Kidney capillary endothelial cell (primary cell): ENCODE results near the gene SS18L1.

ENCODE experiments used
- DNase-seq: peaks from one replicate; pipeline ENCODE4 v3.0.0-alpha.2; 2018; ENCODE audit warnings: low spot score

Gene SS18L1

DNA sequence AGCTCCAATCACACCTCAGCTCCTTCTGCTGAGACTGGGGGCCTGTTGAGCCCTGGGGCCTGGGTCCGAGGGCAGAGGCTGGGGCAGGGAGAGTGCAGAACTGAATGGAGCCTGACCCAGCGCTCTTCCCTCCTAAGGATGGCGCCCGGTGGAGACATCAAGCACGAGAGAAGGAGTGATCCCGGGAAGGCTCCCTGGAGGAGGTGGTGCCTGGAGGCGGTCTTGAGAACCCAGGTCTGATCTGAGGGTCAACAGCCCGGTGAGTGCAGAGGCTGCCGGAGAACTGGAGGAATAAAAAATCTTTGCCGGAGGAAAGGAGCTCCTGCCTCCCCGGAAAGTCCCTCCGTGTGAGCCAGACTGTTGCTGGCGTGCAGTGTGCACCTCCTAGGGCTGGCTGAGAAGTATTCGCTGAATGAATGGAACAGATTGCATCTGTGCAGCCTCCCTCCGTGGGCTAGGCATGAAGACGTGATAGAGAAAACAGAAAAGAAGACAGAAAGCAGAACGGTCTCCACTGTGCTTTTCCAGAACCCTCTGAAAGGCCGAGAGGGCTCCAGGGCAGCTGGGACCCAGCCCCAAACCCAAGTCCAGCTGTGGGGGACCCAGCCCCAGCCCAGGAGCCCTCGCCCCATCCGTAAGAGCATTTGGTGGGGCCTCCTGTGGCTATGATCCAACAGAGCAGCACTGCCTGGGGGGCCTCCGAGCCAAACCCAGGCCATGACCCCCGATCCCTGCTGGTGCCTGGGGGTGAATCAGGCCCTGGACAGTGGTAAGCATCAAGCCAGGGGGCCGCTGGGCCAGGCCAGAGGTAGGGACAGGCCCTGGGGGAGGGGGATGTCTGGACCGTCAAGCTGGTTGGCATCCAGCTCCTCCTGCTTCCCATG lies 83.4 kb downstream of the SS18L1 start:
- DNase-seq = no peak

DNA sequence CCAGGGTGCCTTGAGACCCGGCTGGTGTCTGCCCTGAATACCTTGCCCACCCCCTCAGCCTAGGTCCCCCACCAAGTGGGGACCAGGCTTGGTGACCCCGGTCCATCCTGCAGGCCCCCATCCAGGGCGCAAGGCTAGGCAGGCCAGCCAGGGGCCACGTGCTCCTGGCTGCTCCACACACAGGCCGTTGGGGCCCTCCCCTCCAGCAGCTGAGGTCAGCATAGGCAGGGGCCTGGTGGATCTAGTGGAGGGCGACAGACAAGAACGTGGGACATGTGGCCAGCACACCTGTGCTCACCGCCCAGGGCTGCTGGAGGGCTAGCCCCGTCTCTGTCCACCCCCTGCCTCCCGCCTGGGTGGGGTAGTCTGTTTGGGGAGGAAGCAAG lies 84.0 kb downstream of the SS18L1 start:
- no peak for DNase-seq

DNA sequence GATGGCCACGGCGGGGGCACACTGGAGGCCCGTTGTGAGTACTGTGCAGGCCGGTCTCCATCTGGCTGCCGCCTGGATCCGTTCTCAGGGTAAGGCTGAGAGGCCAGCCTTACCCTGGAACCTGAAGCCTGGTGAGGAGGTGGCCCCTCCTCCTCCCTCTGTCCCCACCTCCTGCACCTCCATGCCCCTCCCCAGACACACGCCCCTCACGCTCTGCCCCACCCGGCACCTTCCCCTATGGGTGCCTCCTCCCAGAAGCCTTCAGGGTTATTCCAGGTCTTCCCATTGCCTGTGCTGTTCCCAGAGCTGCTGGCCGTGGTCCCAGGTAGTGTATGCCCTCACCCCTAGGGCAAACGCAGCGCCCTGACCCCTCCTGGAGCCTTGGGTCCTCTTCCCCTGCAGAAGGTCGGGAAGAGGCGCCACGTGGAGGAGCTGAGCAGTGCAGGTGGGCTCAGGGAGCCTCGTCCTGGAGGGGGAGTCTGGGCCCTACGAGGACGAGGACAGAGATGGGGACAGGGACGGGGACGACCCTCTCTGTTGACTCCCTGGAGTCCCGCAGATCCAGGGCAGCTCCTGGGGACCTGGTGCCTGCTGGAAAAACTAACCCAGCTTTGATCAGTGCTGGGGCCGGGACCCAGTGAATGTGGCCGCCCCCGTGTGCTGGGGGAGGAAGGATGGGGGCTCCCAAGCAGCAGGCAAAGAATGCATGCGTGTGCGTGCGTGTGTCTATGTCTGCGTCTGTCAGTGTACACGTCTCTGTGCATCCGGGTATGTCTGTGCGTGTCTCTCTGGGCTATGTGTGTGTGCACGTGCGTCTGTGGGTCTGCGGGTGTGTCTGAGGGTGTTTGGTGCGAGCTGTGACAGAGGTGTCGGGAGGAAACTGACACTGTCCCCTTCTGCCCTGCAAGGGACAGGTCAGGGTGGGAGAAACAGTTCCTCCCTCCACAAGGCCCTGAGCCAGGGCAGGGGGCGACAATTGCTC lies 84.7 kb downstream of the SS18L1 start:
- no peak for DNase-seq

DNA sequence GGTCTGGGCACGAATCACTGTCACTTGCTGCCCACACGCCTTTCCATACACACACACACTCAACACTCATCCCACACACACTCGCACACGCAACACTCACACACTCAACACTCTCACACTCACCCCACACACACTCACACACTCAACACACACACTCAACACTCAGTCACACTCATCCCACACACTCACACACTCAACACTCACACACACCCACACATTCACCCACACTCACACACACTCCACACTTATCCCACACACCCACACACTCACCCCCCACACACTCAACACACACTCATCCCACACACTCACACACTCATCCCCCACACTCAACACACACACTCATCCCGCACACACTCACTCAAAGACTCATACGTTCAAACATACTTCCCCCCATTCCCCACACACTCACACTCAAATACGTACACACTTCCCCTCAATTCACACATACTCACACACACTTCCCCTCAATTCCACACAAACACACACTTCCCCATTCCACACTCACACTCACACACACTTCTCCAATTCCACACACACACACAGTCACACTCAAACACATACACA lies 85.5 kb downstream of the SS18L1 start:
- DNase-seq = no peak

DNA sequence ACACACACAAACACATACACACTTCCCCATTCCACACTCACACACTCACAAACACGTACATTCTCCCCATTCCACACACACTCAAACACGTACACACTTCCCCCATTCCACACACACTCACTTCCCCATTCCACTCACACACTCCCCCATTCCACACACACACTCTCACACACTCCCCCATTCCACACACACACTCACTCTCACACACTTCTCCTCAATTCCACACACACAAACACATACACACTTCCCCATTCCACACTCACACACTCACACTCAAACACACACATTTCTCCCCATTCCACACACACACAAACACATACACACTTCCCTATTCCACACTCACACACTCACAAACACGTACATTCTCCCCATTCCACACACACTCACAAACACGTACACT lies 86.1 kb downstream of the SS18L1 start:
- no peak for DNase-seq

DNA sequence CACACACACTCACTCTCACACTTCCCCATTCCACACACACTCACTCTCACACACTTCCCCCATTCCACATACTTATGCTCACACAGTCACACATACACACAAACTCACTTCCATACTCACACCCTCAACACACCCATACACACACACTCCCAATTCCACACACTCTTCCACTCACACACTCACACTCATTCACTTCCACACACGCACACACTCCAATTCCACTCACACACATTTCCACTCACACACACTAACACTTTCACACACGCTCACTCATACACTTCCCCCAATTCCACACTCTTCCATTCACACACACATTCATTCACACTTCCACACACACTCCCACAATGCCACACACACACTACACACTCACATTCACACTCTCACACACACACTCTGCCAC lies 86.7 kb downstream of the SS18L1 start:
- DNase-seq = no peak

DNA sequence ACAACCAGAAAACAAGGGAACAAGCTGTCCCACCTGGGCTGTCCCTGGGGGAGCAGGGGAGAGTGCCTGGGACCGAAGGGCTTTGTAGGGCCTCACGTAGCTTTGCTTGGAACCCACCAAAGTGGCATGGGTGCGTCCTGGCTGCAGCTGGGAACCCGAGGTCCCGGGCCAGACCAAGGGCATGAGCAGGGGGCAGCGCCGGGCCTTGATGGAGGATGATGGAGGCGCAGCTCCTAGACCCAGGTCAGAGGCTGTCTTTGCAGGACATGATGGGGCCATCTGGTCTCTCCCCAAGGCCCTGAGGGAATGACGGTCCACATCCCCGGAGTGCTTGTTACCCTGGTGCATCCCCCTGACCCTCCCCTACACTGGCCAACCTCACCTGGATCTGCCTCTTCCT lies 87.1 kb downstream of the SS18L1 start:
- no peak for DNase-seq

DNA sequence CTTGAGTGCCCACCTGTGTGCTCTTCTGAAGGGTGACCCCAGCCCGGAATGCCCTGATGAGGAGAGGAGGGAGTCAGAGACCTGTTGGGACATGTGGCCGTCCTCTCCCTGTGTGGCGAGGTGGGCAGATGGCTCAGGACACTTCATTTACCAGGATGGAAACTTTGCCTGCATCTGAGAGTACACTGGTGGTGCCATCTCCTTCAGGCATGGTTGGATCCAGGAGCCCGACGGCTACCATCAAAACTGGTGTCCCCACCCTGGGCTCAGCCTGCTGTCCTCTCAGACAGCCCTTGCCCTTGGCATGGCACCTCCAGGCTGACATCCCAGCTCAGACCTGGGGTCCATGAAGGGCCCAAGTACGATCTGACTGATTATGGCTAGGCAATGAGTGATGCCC lies 87.7 kb downstream of the SS18L1 start:
- DNase-seq = no peak
